ENCODE results near the gene OGFR.

DNA sequence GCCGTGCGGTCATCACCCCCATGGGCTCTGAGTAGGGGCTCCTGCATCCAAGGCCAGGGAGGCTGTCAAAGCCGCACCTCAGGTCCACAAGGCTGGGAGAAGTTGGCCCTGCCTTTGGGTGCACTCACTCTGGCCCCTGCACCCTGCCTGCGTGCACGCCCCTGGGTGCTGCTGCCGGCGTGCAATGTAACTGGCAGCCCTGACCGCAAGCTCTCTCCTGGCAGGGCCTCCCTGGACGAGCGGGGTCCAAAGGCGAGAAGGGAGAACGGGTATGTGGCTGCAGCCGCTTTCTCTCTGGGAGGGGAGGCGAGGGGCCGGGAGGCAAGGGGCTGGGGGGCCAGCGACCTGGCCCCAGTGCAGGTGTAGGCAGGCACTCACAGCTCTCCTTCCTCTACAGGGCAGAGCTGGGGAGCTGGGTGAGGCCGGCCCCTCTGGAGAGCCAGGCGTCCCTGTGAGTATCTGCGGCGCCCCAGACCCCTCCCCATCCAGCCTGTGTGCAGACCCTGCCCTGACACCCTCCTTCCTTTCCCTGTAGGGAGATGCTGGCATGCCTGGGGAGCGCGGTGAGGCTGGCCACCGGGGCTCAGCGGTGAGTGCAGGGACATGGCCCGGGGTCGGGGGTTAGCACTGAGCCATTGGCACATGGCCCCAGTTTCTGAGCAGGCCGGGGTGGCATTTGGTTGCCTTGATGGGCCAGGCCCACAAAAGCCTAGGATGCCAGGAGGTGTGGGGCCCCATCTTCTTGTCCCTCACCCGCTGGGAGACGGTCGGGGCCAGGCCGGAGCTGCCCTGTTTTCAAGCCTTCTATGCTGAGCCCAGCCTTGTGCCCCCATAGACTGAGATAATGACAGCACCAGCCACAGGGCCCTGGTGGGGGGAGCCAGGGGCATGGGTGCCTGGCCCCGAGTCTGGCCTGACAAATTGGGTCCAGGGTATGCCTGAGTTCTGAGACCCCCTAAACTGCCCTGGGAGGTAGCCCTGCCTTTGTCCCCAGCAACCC, 24.9 kb downstream of the OGFR start:
- TF ChIP-seq, protein P1, sequence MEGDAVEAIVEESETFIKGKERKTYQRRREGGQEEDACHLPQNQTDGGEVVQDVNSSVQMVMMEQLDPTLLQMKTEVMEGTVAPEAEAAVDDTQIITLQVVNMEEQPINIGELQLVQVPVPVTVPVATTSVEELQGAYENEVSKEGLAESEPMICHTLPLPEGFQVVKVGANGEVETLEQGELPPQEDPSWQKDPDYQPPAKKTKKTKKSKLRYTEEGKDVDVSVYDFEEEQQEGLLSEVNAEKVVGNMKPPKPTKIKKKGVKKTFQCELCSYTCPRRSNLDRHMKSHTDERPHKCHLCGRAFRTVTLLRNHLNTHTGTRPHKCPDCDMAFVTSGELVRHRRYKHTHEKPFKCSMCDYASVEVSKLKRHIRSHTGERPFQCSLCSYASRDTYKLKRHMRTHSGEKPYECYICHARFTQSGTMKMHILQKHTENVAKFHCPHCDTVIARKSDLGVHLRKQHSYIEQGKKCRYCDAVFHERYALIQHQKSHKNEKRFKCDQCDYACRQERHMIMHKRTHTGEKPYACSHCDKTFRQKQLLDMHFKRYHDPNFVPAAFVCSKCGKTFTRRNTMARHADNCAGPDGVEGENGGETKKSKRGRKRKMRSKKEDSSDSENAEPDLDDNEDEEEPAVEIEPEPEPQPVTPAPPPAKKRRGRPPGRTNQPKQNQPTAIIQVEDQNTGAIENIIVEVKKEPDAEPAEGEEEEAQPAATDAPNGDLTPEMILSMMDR (IDR thresholded peaks at IDR 0.05), result no peak
- TF ChIP-seq EZH2 (IDR thresholded peaks at IDR 0.05; ENCODE audit: borderline replicate concordance, insufficient read depth, low read depth, low read length, poor library complexity, severe bottlenecking), result no peak

Measured in B cell (primary cell).